GM10266 (cell line): ENCODE data around the gene ANXA5.

Experiments
- DNase-seq: peaks from one replicate; pipeline ENCODE4 v3.0.0; 2012; ENCODE audit errors: extremely low spot score
- TF ChIP-seq, protein P1 (sequence below): IDR thresholded peaks from 2 replicates; pipeline ENCODE4 v1.5.1; 2012; ENCODE audit warnings: mild to moderate bottlenecking, low read depth; ENCODE audit not compliant: control insufficient read depth, insufficient read depth; ENCODE audit errors: missing control alignments

The ANXA5 gene

DNA sequence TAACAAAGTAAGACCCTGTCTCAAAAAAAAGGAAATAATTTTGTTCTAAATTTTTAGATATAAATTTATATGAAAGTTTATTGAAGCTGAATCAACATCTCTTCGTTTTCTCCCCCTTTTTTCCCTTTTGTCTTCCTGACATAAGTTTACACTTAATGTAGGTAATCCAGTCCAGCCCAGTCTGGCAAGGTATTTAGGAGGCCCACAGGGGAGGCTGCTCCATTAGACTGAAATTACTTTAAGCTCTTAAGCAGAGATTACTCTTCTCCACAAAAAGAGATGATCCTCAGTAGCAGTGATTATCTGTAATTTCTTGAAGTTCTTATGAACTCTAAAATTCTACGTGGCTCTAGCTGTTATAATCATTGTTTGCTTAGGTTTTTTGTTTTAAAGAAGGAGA, 46.0 kb downstream of the ANXA5 start:
- DNase-seq: no peak
- TF ChIP-seq, protein P1, sequence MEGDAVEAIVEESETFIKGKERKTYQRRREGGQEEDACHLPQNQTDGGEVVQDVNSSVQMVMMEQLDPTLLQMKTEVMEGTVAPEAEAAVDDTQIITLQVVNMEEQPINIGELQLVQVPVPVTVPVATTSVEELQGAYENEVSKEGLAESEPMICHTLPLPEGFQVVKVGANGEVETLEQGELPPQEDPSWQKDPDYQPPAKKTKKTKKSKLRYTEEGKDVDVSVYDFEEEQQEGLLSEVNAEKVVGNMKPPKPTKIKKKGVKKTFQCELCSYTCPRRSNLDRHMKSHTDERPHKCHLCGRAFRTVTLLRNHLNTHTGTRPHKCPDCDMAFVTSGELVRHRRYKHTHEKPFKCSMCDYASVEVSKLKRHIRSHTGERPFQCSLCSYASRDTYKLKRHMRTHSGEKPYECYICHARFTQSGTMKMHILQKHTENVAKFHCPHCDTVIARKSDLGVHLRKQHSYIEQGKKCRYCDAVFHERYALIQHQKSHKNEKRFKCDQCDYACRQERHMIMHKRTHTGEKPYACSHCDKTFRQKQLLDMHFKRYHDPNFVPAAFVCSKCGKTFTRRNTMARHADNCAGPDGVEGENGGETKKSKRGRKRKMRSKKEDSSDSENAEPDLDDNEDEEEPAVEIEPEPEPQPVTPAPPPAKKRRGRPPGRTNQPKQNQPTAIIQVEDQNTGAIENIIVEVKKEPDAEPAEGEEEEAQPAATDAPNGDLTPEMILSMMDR: no peak

- TF ChIP-seq, protein P1: no peak
Observed at GRCh38 chr4:121648516-121648915, 48.3 kb downstream of the ANXA5 start.

DNA sequence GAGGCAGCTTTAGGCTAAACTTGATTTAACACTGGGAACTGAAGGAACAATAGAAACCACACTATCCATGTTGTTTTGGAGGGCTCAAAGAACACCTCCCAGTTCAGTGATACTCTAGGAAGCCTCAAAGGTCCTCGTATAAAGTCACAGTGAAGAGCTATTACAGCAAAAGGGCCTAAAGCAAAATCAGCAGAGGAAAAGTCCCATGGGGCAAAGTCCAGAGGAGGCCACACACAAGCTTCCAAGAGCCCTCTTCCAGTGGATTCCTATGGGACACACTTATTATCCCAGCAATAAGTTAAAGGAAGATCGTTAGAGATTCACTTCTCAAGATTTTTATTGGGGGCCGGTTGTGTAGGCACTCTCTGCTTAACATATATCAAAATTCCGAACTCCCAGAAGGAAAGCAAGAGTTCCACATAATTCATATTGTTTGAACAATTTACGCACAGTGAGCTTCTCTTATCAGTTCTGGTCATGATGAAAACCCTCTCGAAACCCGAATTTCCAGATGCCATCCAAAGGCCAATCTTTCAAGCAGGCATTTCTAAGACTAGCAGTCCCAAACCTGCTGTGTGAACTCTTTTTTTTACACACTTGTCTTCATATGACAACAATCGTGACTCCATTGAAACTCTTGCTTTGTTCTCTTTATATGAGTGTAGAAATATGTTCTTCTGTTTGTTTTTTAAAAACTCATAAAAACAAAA, 53.7 kb downstream of the ANXA5 start:
- DNase-seq: no peak
- TF ChIP-seq, protein P1: no peak

More at GRCh38 chr4:121648516-121648915, 48.3 kb downstream of the ANXA5 start:
- DNase-seq: no peak

DNA sequence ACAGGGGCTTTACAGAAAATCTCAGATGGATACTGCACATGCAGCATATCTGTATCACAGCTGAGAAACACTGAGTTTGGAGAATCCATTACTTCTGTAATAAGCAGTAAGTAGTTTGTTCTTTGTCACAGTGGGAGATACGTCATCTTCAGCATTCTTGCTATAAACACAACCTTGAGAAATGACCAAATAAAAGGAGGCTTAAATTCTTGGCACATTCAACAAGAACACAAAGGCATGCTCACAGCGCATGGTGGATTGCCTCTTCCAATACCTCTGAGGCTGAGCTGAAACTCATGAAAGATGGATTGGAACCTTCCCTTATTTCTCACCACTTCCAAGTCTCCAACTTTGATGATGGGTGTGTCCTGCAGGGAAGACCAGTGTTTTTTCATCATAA, 54.5 kb downstream of the ANXA5 start:
- no peak for DNase-seq
- TF ChIP-seq, protein P1: no peak

DNA sequence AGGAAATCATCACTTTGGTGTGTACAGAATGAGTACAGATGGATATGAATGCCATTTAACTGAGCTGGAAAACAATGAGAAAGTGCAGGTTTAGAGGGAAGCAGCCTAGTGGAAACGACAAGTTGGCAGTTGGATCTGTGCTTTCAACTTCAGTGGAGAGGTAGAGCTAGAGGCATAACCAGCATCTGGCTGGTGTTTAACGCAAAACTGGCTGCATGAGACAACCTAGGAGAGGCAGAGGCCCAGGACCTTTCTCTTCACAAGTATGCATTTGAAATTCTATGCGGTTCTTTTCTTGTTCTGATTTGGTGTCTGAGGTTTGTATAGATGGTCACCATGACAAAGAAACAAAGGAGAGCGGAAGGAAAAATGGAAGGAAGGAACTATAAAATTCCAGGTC, 63.1 kb downstream of the ANXA5 start:
- no peak for DNase-seq

GRCh38 chr4:121632636-121633035, 64.1 kb downstream of the ANXA5 start:
- TF ChIP-seq, protein P1: no peak
- no peak for DNase-seq

More for the DNA sequence above, 63.1 kb downstream of the ANXA5 start:
- TF ChIP-seq, protein P1: no peak
